K562 (cell line): Measurements from ENCODE around the gene MAGEB4.

Experiments
- CHD4 ChIP-seq: fragments of 200-600 bp; sonication (generic); IDR thresholded peaks from 3 replicates; pipeline ENCODE4 v1.6.1; 2012; ENCODE audit warnings: low read depth, mild to moderate bottlenecking, mixed read lengths, low read length, inconsistent platforms; ENCODE audit not compliant: insufficient read depth, insufficient replicate concordance, poor library complexity, severe bottlenecking
- GABPA ChIP-seq: fragments of 200-800 bp; sonication (Bioruptor generic); conservative IDR thresholded peaks from 2 replicates; pipeline ENCODE4 v1.6.1; 2016; ENCODE audit warnings: low read depth, missing genetic modification characterization, missing compliant biosample characterization
- SMAD4 ChIP-seq: fragments of 250-450 bp; sonication (Bioruptor Pico); conservative IDR thresholded peaks from 2 replicates; pipeline ENCODE4 v1.8.0; 2021; ENCODE audit warnings: inconsistent platforms, mild to moderate bottlenecking, moderate library complexity
- ZNF407 ChIP-seq: fragments of 450-650 bp; IDR thresholded peaks from 2 replicates; pipeline ENCODE4 v1.6.1; 2016; ENCODE audit warnings: low read depth
- TF ChIP-seq, protein P1 (sequence below), 3 experiments: IDR thresholded peaks in 2 of 3; conservative IDR thresholded peaks in 1 of 3; 2 replicates each; pipeline ENCODE4 v1.5.1; 2011 to 2012; ENCODE audit warnings: low read length in 3 of 3, mild to moderate bottlenecking in 3 of 3, control low read depth in 2 of 3, improper control_type of control experiment in 1 of 3, inconsistent platforms in 1 of 3, low read depth in 1 of 3, mixed read lengths in 1 of 3, moderate library complexity in 1 of 3; ENCODE audit not compliant: insufficient read depth in 2 of 3

GRCh38 chrX:30253257-30253656, 11.5 kb downstream of the MAGEB4 start:
- TF ChIP-seq ZNF407 = no peak
- TF ChIP-seq CHD4 = no peak
- no peak for TF ChIP-seq GABPA (tag)
- TF ChIP-seq, protein P1, sequence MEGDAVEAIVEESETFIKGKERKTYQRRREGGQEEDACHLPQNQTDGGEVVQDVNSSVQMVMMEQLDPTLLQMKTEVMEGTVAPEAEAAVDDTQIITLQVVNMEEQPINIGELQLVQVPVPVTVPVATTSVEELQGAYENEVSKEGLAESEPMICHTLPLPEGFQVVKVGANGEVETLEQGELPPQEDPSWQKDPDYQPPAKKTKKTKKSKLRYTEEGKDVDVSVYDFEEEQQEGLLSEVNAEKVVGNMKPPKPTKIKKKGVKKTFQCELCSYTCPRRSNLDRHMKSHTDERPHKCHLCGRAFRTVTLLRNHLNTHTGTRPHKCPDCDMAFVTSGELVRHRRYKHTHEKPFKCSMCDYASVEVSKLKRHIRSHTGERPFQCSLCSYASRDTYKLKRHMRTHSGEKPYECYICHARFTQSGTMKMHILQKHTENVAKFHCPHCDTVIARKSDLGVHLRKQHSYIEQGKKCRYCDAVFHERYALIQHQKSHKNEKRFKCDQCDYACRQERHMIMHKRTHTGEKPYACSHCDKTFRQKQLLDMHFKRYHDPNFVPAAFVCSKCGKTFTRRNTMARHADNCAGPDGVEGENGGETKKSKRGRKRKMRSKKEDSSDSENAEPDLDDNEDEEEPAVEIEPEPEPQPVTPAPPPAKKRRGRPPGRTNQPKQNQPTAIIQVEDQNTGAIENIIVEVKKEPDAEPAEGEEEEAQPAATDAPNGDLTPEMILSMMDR (IDR thresholded peaks at IDR 0.05 in 2 of 3, conservative IDR thresholded peaks at IDR 0.05 in 1 of 3; ENCODE audit: insufficient read depth in 2 of 3, low read depth in 1 of 3, low read length in 3 of 3) = no peak
- TF ChIP-seq SMAD4 (CRISPR knock-in tag) = no peak
